HEK293 (cell line): ENCODE data around the gene CCDC167.

Source experiments
- HOXD13 ChIP-seq: sonication (generic); formaldehyde crosslinking; IDR thresholded peaks from 2 replicates; pipeline ENCODE4 v1.8.0; 2022; ENCODE audit warnings: missing genetic modification reagents, borderline replicate concordance
- KLF10 ChIP-seq: fragments of 450-650 bp; IDR thresholded peaks from 2 replicates; pipeline ENCODE4 v1.5.1; 2018; ENCODE audit warnings: missing biosample characterization, mild to moderate bottlenecking, missing genetic modification characterization
- OVOL3 ChIP-seq: fragments of 450-650 bp; formaldehyde crosslinking; IDR thresholded peaks from 2 replicates; pipeline ENCODE4 v1.5.1; 2016; ENCODE audit warnings: missing biosample characterization, missing genetic modification characterization
- ZNF16 ChIP-seq: fragments of 450-650 bp; formaldehyde crosslinking; IDR thresholded peaks from 2 replicates; pipeline ENCODE4 v1.5.1; 2016; ENCODE audit warnings: low read depth, missing biosample characterization, missing genetic modification characterization
- ZNF654 ChIP-seq: fragments of 450-650 bp; formaldehyde crosslinking; IDR thresholded peaks from 2 replicates; pipeline ENCODE4 v1.5.1; 2016; ENCODE audit warnings: low read depth, missing biosample characterization, missing genetic modification characterization
- ZSCAN16 ChIP-seq: fragments of 450-650 bp; formaldehyde crosslinking; IDR thresholded peaks from 2 replicates; pipeline ENCODE4 v1.5.1; 2016; ENCODE audit warnings: missing biosample characterization, missing genetic modification characterization
- TF ChIP-seq, protein P1 (sequence below): fragments of 450-650 bp; formaldehyde crosslinking; IDR thresholded peaks from 2 replicates; pipeline ENCODE4; 2016; ENCODE audit warnings: missing biosample characterization, missing genetic modification characterization
- TF ChIP-seq, protein P2 (sequence below): fragments of 450-650 bp; formaldehyde crosslinking; IDR thresholded peaks from 2 replicates; pipeline ENCODE4 v1.5.1; 2016; ENCODE audit warnings: missing biosample characterization, missing genetic modification characterization
- TF ChIP-seq, protein P3 (sequence below): fragments of 450-650 bp; formaldehyde crosslinking; IDR thresholded peaks from 2 replicates; pipeline ENCODE4 v1.5.1; 2016; ENCODE audit warnings: missing biosample characterization, missing genetic modification characterization
- TF ChIP-seq, protein P4 (sequence below): fragments of 450-650 bp; formaldehyde crosslinking; IDR thresholded peaks from 2 replicates; pipeline ENCODE4 v1.5.1; 2016; ENCODE audit warnings: missing biosample characterization, missing genetic modification characterization
- TF ChIP-seq, protein P5 (sequence below): fragments of 450-650 bp; formaldehyde crosslinking; IDR thresholded peaks from 2 replicates; pipeline ENCODE4 v1.5.1; 2016; ENCODE audit warnings: missing biosample characterization, missing genetic modification characterization, borderline replicate concordance
- TF ChIP-seq, protein P6 (sequence below): fragments of 450-650 bp; formaldehyde crosslinking; IDR thresholded peaks from 2 replicates; pipeline ENCODE4 v1.5.1; 2017; ENCODE audit warnings: missing biosample characterization, missing genetic modification characterization

CCDC167 gene

DNA sequence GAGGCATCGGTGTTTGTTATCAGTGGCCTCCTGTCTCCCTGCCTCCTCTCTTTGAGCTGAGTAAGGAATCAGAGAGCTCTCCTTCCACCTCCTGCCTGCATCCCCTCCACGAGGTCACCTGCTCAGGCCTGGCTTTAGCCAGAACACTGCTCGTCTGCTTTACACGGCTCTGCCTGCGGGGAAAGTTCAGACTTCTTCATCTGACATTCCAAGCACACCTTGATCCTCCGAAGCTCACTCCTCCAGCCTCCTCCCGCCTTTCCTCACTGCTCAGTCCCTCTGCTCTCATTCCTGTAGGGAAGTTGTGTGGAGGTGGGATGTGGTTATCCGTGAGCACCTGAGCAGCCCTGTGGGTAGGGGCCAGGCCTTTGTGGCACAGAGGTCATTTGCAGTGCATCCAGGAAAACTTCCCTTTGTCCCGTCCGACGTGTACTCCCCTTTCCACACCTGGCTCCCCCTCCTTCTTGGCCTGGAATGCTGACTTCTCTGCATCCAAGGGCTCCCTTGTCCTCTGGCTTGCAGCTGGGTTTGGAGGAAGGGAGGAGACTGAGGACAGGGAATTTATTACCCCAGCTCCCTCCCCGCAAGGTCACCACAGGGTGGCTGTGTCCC is 12.8 kb upstream of the CCDC167 start (continued):
- TF ChIP-seq OVOL3 (tag by site-specific recombination) = no peak
- TF ChIP-seq, protein P1, sequence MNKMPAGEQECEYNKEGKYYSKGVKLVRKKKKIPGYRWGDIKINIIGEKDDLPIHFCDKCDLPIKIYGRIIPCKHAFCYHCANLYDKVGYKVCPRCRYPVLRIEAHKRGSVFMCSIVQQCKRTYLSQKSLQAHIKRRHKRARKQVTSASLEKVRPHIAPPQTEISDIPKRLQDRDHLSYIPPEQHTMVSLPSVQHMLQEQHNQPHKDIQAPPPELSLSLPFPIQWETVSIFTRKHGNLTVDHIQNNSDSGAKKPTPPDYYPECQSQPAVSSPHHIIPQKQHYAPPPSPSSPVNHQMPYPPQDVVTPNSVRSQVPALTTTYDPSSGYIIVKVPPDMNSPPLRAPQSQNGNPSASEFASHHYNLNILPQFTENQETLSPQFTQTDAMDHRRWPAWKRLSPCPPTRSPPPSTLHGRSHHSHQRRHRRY (tag by site-specific recombination) = no peak
- TF ChIP-seq, protein P2, sequence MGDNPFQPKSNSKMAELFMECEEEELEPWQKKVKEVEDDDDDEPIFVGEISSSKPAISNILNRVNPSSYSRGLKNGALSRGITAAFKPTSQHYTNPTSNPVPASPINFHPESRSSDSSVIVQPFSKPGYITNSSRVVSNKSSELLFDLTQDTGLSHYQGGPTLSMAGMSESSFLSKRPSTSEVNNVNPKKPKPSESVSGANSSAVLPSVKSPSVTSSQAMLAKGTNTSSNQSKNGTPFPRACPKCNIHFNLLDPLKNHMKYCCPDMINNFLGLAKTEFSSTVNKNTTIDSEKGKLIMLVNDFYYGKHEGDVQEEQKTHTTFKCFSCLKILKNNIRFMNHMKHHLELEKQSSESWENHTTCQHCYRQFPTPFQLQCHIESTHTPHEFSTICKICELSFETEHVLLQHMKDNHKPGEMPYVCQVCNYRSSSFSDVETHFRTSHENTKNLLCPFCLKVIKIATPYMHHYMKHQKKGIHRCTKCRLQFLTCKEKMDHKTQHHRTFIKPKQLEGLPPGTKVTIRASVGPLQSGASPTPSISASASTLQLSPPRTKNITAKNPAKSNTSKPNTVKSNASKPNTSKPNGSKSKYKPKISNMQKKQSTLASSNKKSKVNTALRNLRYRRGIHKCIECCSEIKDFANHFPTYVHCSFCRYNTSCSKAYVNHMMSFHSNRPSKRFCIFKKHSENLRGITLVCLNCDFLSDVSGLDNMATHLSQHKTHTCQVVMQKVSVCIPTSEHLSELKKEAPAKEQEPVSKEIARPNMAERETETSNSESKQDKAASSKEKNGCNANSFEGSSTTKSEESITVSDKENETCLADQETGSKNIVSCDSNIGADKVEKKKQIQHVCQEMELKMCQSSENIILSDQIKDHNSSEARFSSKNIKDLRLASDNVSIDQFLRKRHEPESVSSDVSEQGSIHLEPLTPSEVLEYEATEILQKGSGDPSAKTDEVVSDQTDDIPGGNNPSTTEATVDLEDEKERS (tag by site-specific recombination) = no peak
- TF ChIP-seq ZNF16 (tag by site-specific recombination) = no peak
- TF ChIP-seq KLF10 (tag by site-specific recombination) = no peak
- TF ChIP-seq, protein P3, sequence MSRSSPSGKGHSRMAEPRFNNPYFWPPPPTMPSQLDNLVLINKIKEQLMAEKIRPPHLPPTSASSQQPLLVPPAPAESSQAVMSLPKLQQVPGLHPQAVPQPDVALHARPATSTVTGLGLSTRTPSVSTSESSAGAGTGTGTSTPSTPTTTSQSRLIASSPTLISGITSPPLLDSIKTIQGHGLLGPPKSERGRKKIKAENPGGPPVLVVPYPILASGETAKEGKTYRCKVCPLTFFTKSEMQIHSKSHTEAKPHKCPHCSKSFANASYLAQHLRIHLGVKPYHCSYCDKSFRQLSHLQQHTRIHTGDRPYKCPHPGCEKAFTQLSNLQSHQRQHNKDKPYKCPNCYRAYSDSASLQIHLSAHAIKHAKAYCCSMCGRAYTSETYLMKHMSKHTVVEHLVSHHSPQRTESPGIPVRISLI (tag by site-specific recombination) = no peak
- no peak for TF ChIP-seq HOXD13 (CRISPR knock-in tag)
- TF ChIP-seq, protein P4, sequence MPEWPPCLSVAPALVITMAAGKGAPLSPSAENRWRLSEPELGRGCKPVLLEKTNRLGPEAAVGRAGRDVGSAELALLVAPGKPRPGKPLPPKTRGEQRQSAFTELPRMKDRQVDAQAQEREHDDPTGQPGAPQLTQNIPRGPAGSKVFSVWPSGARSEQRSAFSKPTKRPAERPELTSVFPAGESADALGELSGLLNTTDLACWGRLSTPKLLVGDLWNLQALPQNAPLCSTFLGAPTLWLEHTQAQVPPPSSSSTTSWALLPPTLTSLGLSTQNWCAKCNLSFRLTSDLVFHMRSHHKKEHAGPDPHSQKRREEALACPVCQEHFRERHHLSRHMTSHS = no peak
- TF ChIP-seq ZNF654 = no peak
- no peak for TF ChIP-seq ZSCAN16
- TF ChIP-seq, protein P5, sequence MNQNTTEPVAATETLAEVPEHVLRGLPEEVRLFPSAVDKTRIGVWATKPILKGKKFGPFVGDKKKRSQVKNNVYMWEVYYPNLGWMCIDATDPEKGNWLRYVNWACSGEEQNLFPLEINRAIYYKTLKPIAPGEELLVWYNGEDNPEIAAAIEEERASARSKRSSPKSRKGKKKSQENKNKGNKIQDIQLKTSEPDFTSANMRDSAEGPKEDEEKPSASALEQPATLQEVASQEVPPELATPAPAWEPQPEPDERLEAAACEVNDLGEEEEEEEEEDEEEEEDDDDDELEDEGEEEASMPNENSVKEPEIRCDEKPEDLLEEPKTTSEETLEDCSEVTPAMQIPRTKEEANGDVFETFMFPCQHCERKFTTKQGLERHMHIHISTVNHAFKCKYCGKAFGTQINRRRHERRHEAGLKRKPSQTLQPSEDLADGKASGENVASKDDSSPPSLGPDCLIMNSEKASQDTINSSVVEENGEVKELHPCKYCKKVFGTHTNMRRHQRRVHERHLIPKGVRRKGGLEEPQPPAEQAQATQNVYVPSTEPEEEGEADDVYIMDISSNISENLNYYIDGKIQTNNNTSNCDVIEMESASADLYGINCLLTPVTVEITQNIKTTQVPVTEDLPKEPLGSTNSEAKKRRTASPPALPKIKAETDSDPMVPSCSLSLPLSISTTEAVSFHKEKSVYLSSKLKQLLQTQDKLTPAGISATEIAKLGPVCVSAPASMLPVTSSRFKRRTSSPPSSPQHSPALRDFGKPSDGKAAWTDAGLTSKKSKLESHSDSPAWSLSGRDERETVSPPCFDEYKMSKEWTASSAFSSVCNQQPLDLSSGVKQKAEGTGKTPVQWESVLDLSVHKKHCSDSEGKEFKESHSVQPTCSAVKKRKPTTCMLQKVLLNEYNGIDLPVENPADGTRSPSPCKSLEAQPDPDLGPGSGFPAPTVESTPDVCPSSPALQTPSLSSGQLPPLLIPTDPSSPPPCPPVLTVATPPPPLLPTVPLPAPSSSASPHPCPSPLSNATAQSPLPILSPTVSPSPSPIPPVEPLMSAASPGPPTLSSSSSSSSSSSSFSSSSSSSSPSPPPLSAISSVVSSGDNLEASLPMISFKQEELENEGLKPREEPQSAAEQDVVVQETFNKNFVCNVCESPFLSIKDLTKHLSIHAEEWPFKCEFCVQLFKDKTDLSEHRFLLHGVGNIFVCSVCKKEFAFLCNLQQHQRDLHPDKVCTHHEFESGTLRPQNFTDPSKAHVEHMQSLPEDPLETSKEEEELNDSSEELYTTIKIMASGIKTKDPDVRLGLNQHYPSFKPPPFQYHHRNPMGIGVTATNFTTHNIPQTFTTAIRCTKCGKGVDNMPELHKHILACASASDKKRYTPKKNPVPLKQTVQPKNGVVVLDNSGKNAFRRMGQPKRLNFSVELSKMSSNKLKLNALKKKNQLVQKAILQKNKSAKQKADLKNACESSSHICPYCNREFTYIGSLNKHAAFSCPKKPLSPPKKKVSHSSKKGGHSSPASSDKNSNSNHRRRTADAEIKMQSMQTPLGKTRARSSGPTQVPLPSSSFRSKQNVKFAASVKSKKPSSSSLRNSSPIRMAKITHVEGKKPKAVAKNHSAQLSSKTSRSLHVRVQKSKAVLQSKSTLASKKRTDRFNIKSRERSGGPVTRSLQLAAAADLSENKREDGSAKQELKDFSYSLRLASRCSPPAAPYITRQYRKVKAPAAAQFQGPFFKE (tag by site-specific recombination) = no peak
- TF ChIP-seq, protein P6, sequence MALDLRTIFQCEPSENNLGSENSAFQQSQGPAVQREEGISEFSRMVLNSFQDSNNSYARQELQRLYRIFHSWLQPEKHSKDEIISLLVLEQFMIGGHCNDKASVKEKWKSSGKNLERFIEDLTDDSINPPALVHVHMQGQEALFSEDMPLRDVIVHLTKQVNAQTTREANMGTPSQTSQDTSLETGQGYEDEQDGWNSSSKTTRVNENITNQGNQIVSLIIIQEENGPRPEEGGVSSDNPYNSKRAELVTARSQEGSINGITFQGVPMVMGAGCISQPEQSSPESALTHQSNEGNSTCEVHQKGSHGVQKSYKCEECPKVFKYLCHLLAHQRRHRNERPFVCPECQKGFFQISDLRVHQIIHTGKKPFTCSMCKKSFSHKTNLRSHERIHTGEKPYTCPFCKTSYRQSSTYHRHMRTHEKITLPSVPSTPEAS (tag by site-specific recombination) = no peak
